Testis (tissue), 3 donors: ENCODE results near the gene LDLRAD4. TPM values are rescaled to one million over a fixed set of nuclear protein-coding genes. Genes with fewer than 3 reads are reported as not detected.

Experiments used
- DNase-seq: peaks from one replicate; pipeline ENCODE4 v3.0.0-alpha.2; 2019
- H3K27ac ChIP-seq, 2 donors: fragments of 200-600 bp; sonication (generic); one replicate each; pipeline ENCODE4 v1.5.1; 2019
- H3K27me3 ChIP-seq: fragments of 200-600 bp; sonication (generic); one replicate; pipeline ENCODE4 v1.5.1; 2019
- H3K36me3 ChIP-seq: fragments of 200-600 bp; sonication (generic); one replicate; pipeline ENCODE4 v1.5.1; 2017; ENCODE audit warnings: low read depth; ENCODE audit errors: missing control alignments
- H3K4me1 ChIP-seq: fragments of 200-600 bp; sonication (generic); one replicate; pipeline ENCODE4 v1.5.1; 2019
- H3K4me3 ChIP-seq, 2 donors: fragments of 200-600 bp; sonication (generic); one replicate each; pipeline ENCODE4 v1.5.1; 2017 to 2019
- H3K9me3 ChIP-seq: fragments of 200-600 bp; sonication (generic); one replicate; pipeline ENCODE4 v1.5.1; 2017
- CTCF ChIP-seq, 3 experiments: fragments of 450-650 bp in 2 of 3; fragments of 200-600 bp in 1 of 3; sonication (generic) in 1 of 3; IDR thresholded peaks; one replicate each; pipeline ENCODE4 v1.5.1; 2016 to 2019; ENCODE audit warnings: antibody characterized with exemption in 3 of 3, mild to moderate bottlenecking in 2 of 3, moderate library complexity in 1 of 3
- POLR2A ChIP-seq: fragments of 450-650 bp; IDR thresholded peaks from one replicate; pipeline ENCODE4 v1.6.1; 2017; ENCODE audit warnings: antibody characterized with exemption, mild to moderate bottlenecking, moderate library complexity
- whole genome bisulfite sequencing, 2 donors: methylation state at CpG; one replicate each; pipeline ENCODE4 v1.1.5; 2018; 5-methylcytosine and 5-hydroxymethylcytosine counted together
- intact Hi-C: fragments of 100-400 bp; cut with DNase I; formaldehyde crosslinking; loops from one replicate; pipeline ENCODE4 v1.15.1; 2023; ENCODE audit warnings: low total_unique reads
- polyA plus RNA-seq: library from polyadenylated mRNA; stranded (reverse); fragments of 350-450 nt; fragmentation: Illumina TruSeq; extraction: RNeasy Lipid Tissue Mini Kit (QIAGEN cat#74804); gene quantifications from one replicate; pipeline ENCODE4 v1.2.3, GENCODE V29; 2014; ENCODE audit warnings: low read depth, low replicate concordance; ENCODE audit not compliant: insufficient read depth
- total RNA-seq, 2 donors: library from RNA; depleted of rRNA; stranded (reverse); fragments of >200 nt; gene quantifications; one replicate each; pipeline ENCODE4 v1.2.3, GENCODE V29; 2016

LDLRAD4 gene
- total and polyA plus RNA-seq, 3 donors from 2014 or later: 22.0 to 42.2 (median 25.9) TPM

GRCh38 chr18:13481820-13482617 lies 263.5 kb downstream of the LDLRAD4 start:
- no peaks in the 10 kb centered on the region for H3K27me3 ChIP-seq
- H3K4me3 ChIP-seq: no peak overlapping the region
- no peak for TF ChIP-seq POLR2A
- TF ChIP-seq CTCF (IDR thresholded peaks at IDR 0.05): no peak
- 93 to 94% methylated on average over 14 of the region's 14 CpGs for WGBS, 2 donors
- H3K9me3 ChIP-seq: no peaks in the 10 kb centered on the region
- no peaks in the 10 kb centered on the region for H3K4me1 ChIP-seq
- intact Hi-C loops: no loop called here
- H3K27ac ChIP-seq: no peak overlapping the region
- no peaks in the 10 kb centered on the region for H3K36me3 ChIP-seq
- no peak for DNase-seq

- no peak for DNase-seq
- H3K9me3 ChIP-seq: no peaks in the 10 kb centered on the region
- H3K4me3 ChIP-seq: no peak overlapping the region
- TF ChIP-seq CTCF (IDR thresholded peaks at IDR 0.05) (no peak), POLR2A (no peak)
- no peaks in the 10 kb centered on the region for H3K27me3 ChIP-seq
- no peaks in the 10 kb centered on the region for H3K36me3 ChIP-seq
- 95 to 100% methylated on average over 1 of the region's 1 CpG for WGBS, 2 donors
- no peaks in the 10 kb centered on the region for H3K4me1 ChIP-seq
- intact Hi-C loops: no loop called here
- no peak overlapping the region for H3K27ac ChIP-seq
These were observed 264.0 kb downstream of the LDLRAD4 start for GRCh38 chr18:13482618-13482945.

GRCh38 chr18:13483316-13484270 lies 265.0 kb downstream of the LDLRAD4 start:
- no peak for TF ChIP-seq POLR2A
- DNase-seq: no peak
- intact Hi-C loops: no loop called here

GRCh38 chr18:13485182-13485581 lies 266.6 kb downstream of the LDLRAD4 start:
- H3K27me3 ChIP-seq: no peaks in the 10 kb centered on the region
- no peak overlapping the region for H3K27ac ChIP-seq
- H3K9me3 ChIP-seq: no peaks in the 10 kb centered on the region
- no peak for DNase-seq
- H3K4me3 ChIP-seq: no peak overlapping the region
- WGBS, 2 donors: 75 to 80% methylated on average over 6 of the region's 6 CpGs
- no peaks in the 10 kb centered on the region for H3K36me3 ChIP-seq
- H3K4me1 ChIP-seq: no peaks in the 10 kb centered on the region
- intact Hi-C loops: no loop called here
- TF ChIP-seq CTCF (IDR thresholded peaks at IDR 0.05): no peak
- no peak for TF ChIP-seq POLR2A

More at GRCh38 chr18:13483316-13484270, 265.0 kb downstream of the LDLRAD4 start:
- WGBS, 2 donors: 88% methylated on average over 16 of the region's 16 CpGs
- no peaks in the 10 kb centered on the region for H3K36me3 ChIP-seq
- no peaks in the 10 kb centered on the region for H3K27me3 ChIP-seq
- no peaks in the 10 kb centered on the region for H3K9me3 ChIP-seq
- no peaks in the 10 kb centered on the region for H3K4me1 ChIP-seq
- no peak overlapping the region for H3K4me3 ChIP-seq
- H3K27ac ChIP-seq: no peak overlapping the region

- TF ChIP-seq CTCF (IDR thresholded peaks at IDR 0.05): no peak
- no peak for TF ChIP-seq POLR2A
- Histone ChIP-seq H3K4me1 (no peaks in the 10 kb centered on the region), H3K27ac (no peak overlapping the region), H3K4me3 (no peak overlapping the region), H3K27me3 (no peaks in the 10 kb centered on the region), H3K36me3 (no peaks in the 10 kb centered on the region), H3K9me3 (no peaks in the 10 kb centered on the region)
- intact Hi-C loops: no loop called here
- no peak for DNase-seq
- WGBS, 2 donors: 94 to 96% methylated on average over 7 of the region's 7 CpGs
These were observed 267.0 kb downstream of the LDLRAD4 start for GRCh38 chr18:13485604-13486003.
